ENCODE measurements around the gene CACNA1C.

Gene CACNA1C

GRCh38 chr12:2439332-2440100 is 386.7 kb downstream of the CACNA1C start:
- DNase-seq = no peak

- DNase-seq = no peak
Measured at GRCh38 chr12:2443776-2444175, 391.0 kb downstream of the CACNA1C start.

GRCh38 chr12:2445968-2446367 is 393.2 kb downstream of the CACNA1C start:
- DNase-seq = no peak

- DNase-seq = no peak
Measured at GRCh38 chr12:2447861-2448260, 395.1 kb downstream of the CACNA1C start.

GRCh38 chr12:2449586-2449985 is 396.8 kb downstream of the CACNA1C start:
- DNase-seq = no peak

GRCh38 chr12:2450553-2450952 is 397.8 kb downstream of the CACNA1C start:
- no peak for DNase-seq

GRCh38 chr12:2451025-2451424 is 398.2 kb downstream of the CACNA1C start:
- DNase-seq = no peak

GRCh38 chr12:2451497-2451896 is 398.7 kb downstream of the CACNA1C start:
- no peak for DNase-seq

GRCh38 chr12:2453076-2453760 is 400.4 kb downstream of the CACNA1C start:
- no peak for DNase-seq

- DNase-seq = no peak
Measured at GRCh38 chr12:2453761-2454090, 400.9 kb downstream of the CACNA1C start.

GRCh38 chr12:2454601-2455177 is 401.9 kb downstream of the CACNA1C start:
- DNase-seq = no peak

- no peak for DNase-seq
Measured at GRCh38 chr12:2455410-2455809, 402.6 kb downstream of the CACNA1C start.

- DNase-seq = no peak
Measured at GRCh38 chr12:2456122-2456812, 403.5 kb downstream of the CACNA1C start.

- no peak for DNase-seq
Measured at GRCh38 chr12:2456813-2457186, 404.0 kb downstream of the CACNA1C start.

- no peak for DNase-seq
Measured at GRCh38 chr12:2457215-2457932, 404.6 kb downstream of the CACNA1C start.

GRCh38 chr12:2457933-2458414 is 405.2 kb downstream of the CACNA1C start:
- DNase-seq = no peak

- DNase-seq = no peak
Measured at GRCh38 chr12:2460051-2460670, 407.4 kb downstream of the CACNA1C start.

GRCh38 chr12:2461046-2461445 is 408.3 kb downstream of the CACNA1C start:
- no peak for DNase-seq

- no peak for DNase-seq
Measured at GRCh38 chr12:2461645-2462044, 408.9 kb downstream of the CACNA1C start.

GRCh38 chr12:2462087-2462486 is 409.3 kb downstream of the CACNA1C start:
- no peak for DNase-seq

GRCh38 chr12:2463719-2464118 is 410.9 kb downstream of the CACNA1C start:
- no peak for DNase-seq

GRCh38 chr12:2465681-2466080 is 412.9 kb downstream of the CACNA1C start:
- no peak for DNase-seq

Data from activated naive CD4-positive, alpha-beta T cell treated with Interleukin-2 at 50 U/mL for 16 hours (primary cell).